Chondrocyte (in vitro differentiated cells): ENCODE data around the gene MPV17L. TPM values are rescaled to one million over a fixed set of nuclear protein-coding genes. Genes with fewer than 3 reads are reported as not detected.
"Not testable (repeated sequence)": the region's sequence is repeated elsewhere in the genome, so short reads cannot be mapped to it uniquely, and the experiment has no call there.

Experiments
- DNase-seq: peaks from one replicate; pipeline ENCODE4 v3.0.0; 2021; ENCODE audit warnings: mixed read lengths, low spot score
- H3K27ac Mint-ChIP-seq: one replicate; pipeline ENCODE4 v1.8.0; 2021; ENCODE audit warnings: mild to moderate bottlenecking, moderate library complexity, mixed read lengths; ENCODE audit not compliant: unreplicated experiment
- H3K27me3 Mint-ChIP-seq: 2 replicates; pipeline ENCODE4 v1.8.0; 2021; ENCODE audit warnings: low read depth, mixed read lengths
- H3K36me3 Mint-ChIP-seq: 2 replicates; pipeline ENCODE4 v1.8.0; 2021; ENCODE audit warnings: low read depth, mixed read lengths
- H3K4me1 Mint-ChIP-seq: 2 replicates; pipeline ENCODE4 v1.8.0; 2021; ENCODE audit warnings: low read depth, mild to moderate bottlenecking, mixed read lengths
- H3K4me3 Mint-ChIP-seq: one replicate; pipeline ENCODE4 v1.8.0; 2021; ENCODE audit warnings: mild to moderate bottlenecking, moderate library complexity, mixed read lengths; ENCODE audit not compliant: unreplicated experiment
- H3K9me3 Mint-ChIP-seq: 2 replicates; pipeline ENCODE4 v1.8.0; 2021; ENCODE audit warnings: low read depth, mixed read lengths
- total RNA-seq: library from RNA; stranded (reverse); gene quantifications from 3 replicates; pipeline ENCODE4 v1.2.1, GENCODE V29; 2021
- TF ChIP-seq, protein P1 (sequence below): fragments of 200-600 bp; sonication (generic); IDR thresholded peaks from 2 replicates; pipeline ENCODE4 v1.5.0; 2021; ENCODE audit warnings: antibody characterized with exemption, mild to moderate bottlenecking, moderate library complexity

The MPV17L gene
- total RNA-seq, 1 donor from 2014 or later, result 3.5 TPM

DNA sequence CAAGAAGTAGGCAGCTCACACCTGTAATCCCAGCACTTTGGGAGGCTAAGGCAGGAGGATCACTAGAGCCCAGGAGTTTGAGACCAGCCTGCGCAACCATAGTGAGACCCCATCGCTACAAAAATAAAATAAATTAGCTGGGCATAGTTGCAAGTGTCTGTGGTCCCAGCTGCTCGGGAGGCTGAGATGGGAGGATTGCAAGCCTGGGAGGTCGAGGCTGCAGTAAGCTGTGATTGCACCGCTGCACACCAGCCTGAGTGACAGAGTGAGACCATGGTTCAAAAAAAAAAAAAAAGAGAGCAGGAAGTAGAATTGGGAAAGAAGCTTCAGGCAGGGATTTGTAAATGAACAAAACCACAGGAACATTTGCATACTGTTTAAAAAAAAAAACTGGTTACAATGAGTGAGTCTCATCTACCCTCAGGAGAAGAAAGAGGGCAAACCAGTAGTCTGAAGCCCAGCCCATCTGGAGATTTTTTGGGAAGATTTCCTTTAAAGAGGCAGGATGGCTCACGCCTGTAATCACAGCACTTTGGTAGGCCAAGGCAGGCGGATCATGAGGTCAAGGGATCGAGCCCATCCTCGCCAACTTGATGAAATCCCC is 7.9 kb downstream of the MPV17L start:
- H3K27ac Mint-ChIP-seq, result no peak overlapping the region
- no peak for DNase-seq
- TF ChIP-seq, protein P1, sequence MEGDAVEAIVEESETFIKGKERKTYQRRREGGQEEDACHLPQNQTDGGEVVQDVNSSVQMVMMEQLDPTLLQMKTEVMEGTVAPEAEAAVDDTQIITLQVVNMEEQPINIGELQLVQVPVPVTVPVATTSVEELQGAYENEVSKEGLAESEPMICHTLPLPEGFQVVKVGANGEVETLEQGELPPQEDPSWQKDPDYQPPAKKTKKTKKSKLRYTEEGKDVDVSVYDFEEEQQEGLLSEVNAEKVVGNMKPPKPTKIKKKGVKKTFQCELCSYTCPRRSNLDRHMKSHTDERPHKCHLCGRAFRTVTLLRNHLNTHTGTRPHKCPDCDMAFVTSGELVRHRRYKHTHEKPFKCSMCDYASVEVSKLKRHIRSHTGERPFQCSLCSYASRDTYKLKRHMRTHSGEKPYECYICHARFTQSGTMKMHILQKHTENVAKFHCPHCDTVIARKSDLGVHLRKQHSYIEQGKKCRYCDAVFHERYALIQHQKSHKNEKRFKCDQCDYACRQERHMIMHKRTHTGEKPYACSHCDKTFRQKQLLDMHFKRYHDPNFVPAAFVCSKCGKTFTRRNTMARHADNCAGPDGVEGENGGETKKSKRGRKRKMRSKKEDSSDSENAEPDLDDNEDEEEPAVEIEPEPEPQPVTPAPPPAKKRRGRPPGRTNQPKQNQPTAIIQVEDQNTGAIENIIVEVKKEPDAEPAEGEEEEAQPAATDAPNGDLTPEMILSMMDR, result no peak
- no peak overlapping the region for H3K4me3 Mint-ChIP-seq
- H3K27me3 Mint-ChIP-seq, result no peaks in the 10 kb centered on the region
- H3K36me3 Mint-ChIP-seq, result no peaks in the 10 kb centered on the region
- H3K4me1 Mint-ChIP-seq, result no peaks in the 10 kb centered on the region
- H3K9me3 Mint-ChIP-seq, result no peaks in the 10 kb centered on the region

DNA sequence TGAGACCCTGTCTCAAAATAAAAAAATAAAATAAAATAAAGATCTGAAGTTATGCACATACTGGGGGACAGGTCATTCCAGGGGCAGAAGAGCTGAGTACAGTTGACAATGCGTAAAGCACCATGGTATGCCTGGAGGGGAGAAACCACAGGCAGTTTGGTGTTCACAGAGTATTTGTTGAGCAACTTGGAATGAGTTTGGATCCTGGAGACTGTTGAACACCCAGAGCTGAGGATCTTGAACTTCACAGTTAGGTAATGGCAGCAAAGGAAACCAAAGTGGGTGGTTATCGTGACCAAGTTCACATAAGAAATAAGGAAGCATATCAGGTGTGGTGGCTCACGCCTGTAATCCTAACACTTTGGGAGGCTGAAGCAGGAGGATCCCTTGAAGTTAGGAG is 8.5 kb downstream of the MPV17L start:
- not testable (repeated sequence) for H3K27ac Mint-ChIP-seq, H3K27me3 Mint-ChIP-seq, DNase-seq, H3K36me3 Mint-ChIP-seq, H3K9me3 Mint-ChIP-seq, H3K4me3 Mint-ChIP-seq, H3K4me1 Mint-ChIP-seq

DNA sequence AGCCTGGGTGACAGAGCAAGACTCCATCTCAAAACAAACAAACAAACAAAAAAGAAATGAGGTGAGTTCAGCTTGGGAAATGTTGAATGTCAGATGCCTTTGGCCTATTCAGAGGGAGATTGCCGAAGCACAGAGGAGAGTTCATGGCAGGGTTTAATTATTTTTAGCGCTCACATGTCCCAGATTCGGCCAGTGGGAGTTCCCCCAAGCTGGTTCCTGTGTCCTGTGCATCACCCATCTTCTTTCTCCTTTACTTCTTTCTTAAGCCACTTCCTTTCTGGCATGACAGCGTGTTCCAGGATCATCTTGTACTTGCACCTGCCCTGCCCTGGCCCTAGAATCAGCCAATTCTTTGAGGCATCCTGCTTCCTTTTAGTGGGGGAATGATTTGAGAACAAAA is 9.2 kb downstream of the MPV17L start:
- H3K9me3 Mint-ChIP-seq, result no peaks in the 10 kb centered on the region
- no peaks in the 10 kb centered on the region for H3K4me1 Mint-ChIP-seq

DNA sequence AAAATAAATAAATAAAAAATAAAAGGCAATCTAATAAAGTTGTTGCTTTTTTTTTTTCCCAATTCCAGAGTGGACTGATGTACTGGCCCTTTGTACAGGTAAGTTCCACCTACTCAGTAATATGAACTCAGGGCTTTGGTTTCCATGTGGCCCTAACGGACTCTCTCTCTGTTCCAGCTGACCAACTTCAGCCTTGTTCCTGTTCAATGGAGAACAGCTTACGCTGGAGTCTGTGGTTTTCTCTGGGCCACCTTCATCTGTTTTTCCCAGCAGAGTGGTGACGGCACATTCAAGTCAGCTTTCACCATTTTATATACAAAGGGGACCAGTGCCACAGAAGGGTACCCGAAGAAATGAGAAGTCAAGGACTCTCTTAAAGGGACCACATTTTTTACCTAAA is 12.2 kb downstream of the MPV17L start:
- H3K27ac Mint-ChIP-seq, DNase-seq, H3K4me3 Mint-ChIP-seq, H3K9me3 Mint-ChIP-seq, H3K36me3 Mint-ChIP-seq, H3K4me1 Mint-ChIP-seq, H3K27me3 Mint-ChIP-seq: not testable (repeated sequence)

More for the DNA sequence above, 9.2 kb downstream of the MPV17L start:
- Mint-ChIP-seq H3K27me3 (no peaks in the 10 kb centered on the region), H3K27ac (no peak overlapping the region), H3K4me3 (no peak overlapping the region), H3K36me3 (peaks cover 3% of the 10 kb centered on the region)
- TF ChIP-seq, protein P1, result no peak
- no peak for DNase-seq

DNA sequence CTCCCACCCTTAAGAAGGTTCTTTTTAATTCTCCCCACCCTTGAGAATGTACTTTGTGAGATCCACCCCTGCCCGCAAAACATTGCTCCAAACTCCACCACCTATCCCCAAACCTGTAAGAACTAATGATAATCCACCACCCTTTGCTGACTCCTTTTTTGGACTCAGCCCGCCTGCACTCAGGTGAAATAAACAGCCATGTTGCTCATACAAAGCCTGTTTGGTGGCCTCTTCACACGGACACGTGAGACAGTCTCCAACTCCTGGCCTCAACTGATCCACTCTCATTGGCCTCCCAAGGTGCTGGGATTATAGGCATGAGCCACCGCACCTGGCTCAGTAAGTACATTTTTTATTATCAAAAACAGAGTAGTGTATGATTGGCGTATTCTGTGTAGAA is 13.9 kb downstream of the MPV17L start:
- not testable (repeated sequence) for H3K4me1 Mint-ChIP-seq, H3K9me3 Mint-ChIP-seq, H3K27me3 Mint-ChIP-seq, H3K4me3 Mint-ChIP-seq, H3K27ac Mint-ChIP-seq, DNase-seq, H3K36me3 Mint-ChIP-seq

DNA sequence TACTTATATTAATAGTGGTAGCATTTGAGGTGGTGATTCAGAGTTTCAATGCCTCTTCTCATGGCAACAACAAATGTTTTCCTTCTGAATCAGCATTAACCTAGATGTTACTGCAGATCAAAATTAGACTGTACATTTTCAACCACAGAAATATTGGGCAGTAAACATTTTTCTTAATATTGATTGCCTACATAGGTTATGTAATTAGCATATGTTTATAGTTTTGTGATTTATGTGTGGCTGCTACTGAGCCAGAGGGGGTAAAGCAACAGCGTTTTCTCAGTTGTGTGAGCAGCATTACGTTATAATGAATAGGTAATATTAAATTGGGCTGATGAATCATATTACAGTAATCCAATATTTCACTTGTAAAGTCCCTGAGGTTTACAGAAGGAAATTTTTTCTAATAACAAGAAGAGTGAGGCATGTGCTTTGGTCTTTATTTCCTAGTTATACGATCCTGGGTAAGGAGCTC is 20.0 kb downstream of the MPV17L start:
- H3K9me3 Mint-ChIP-seq, result no peaks in the 10 kb centered on the region
- H3K36me3 Mint-ChIP-seq, result no peaks in the 10 kb centered on the region
- TF ChIP-seq, protein P1, result no peak
- H3K4me3 Mint-ChIP-seq, result no peak overlapping the region
- peaks cover 2% of the 10 kb centered on the region for H3K27me3 Mint-ChIP-seq
- H3K27ac Mint-ChIP-seq, result no peak overlapping the region
- DNase-seq, result no peak
- peaks cover 8% of the 10 kb centered on the region for H3K4me1 Mint-ChIP-seq

DNA sequence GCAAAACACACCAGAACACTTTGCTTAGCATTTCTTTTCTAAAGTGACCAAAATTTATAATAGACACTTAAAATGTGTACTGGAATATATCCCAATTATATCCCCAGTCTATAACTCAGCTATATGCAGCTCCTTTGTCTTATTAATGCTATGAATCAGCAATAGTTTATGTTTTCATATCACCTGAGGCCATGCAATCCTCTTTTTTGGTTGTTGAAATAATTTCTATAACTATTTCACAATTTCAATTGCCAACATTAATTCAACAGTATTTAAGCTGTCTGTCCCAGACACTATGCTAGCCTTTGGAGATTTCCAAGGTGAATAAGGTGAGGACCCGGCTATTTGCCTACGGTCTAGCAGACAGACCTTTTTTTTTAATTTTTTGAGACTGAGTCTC is 21.6 kb downstream of the MPV17L start:
- Mint-ChIP-seq H3K9me3 (no peaks in the 10 kb centered on the region), H3K4me3 (no peak overlapping the region), H3K4me1 (peaks cover 8% of the 10 kb centered on the region), H3K27ac (no peak overlapping the region), H3K36me3 (no peaks in the 10 kb centered on the region), H3K27me3 (peaks cover 3% of the 10 kb centered on the region)
- TF ChIP-seq, protein P1, result no peak
- no peak for DNase-seq
